Activated CD8-positive, alpha-beta T cell treated with anti-CD3 and anti-CD28 coated beads, Interleukin-2, amount 10 ng/mL, durations not matched to agents 7 days and 5 days (primary cell): ENCODE measurements around the gene C2orf78. TPM values are rescaled to one million over a fixed set of nuclear protein-coding genes. Genes with fewer than 3 reads are reported as not detected.

Source experiments
- ATAC-seq: fragments of 150-1000 bp; cut with Tn5 transposase; one replicate; pipeline ENCODE4 v1.10.0; 2021; ENCODE audit warnings: moderate library complexity
- CTCF ChIA-PET: fragments of 350-600 bp; sonication (Branson Sonifier 250); formaldehyde crosslinking; loops from one replicate; lab custom pipeline; 2021; ENCODE audit warnings: antibody characterized with exemption; lab: Charles Lee
- POLR2A ChIA-PET: fragments of 350-600 bp; sonication (Branson Sonifier 250); formaldehyde crosslinking; loops from one replicate; lab custom pipeline; 2021; ENCODE audit warnings: antibody characterized with exemption; lab: Charles Lee
- DNase-seq: peaks from one replicate; pipeline ENCODE4 v3.0.0-alpha.2; 2020
- H3K27ac Mint-ChIP-seq: one replicate; pipeline ENCODE4 v1.8.0; 2021; ENCODE audit warnings: mild to moderate bottlenecking, mixed read lengths
- H3K27me3 Mint-ChIP-seq: one replicate; pipeline ENCODE4 v1.8.0; 2021; ENCODE audit warnings: low read depth, mixed read lengths
- H3K36me3 Mint-ChIP-seq: one replicate; pipeline ENCODE4 v1.8.0; 2021; ENCODE audit warnings: low read depth, mixed read lengths
- H3K4me1 Mint-ChIP-seq: one replicate; pipeline ENCODE4 v1.8.0; 2021; ENCODE audit warnings: low read depth, mixed read lengths
- H3K4me3 Mint-ChIP-seq: one replicate; pipeline ENCODE4 v1.8.0; 2021; ENCODE audit warnings: mild to moderate bottlenecking, mixed read lengths
- H3K9me3 Mint-ChIP-seq: one replicate; pipeline ENCODE4 v1.8.0; 2022; ENCODE audit warnings: mixed read lengths; ENCODE audit not compliant: insufficient read depth
- total RNA-seq, 2 experiments: library from RNA; stranded (reverse); gene quantifications; one replicate each; pipeline ENCODE4 v1.2.3, GENCODE V29; 2021

Gene C2orf78
- total RNA-seq, 2 experiments from 2014 or later, result not detected

GRCh38 chr2:73839653-73840411, 55.8 kb downstream of the C2orf78 start:
- ATAC-seq, result no peak
- Mint-ChIP-seq H3K4me1 (peaks cover 10% of the 10 kb centered on the region), H3K27ac (no peak overlapping the region), H3K36me3 (peaks cover 22% of the 10 kb centered on the region), H3K9me3 (no peaks in the 10 kb centered on the region), H3K4me3 (no peak overlapping the region), H3K27me3 (no peaks in the 10 kb centered on the region)
- ChIA-PET POLR2A (no interaction called here), CTCF (interaction anchor here (2.2 to 2.3 kb wide), 3 partner anchors 11 to 16 kb away, joined by 7 to 12 read pairs (median 8); partner anchors contain the start of gene STAMBP)
- DNase-seq, result no peak

GRCh38 chr2:73841912-73842738, 58.1 kb downstream of the C2orf78 start:
- Mint-ChIP-seq H3K4me3 (no peak overlapping the region), H3K36me3 (peaks cover 27% of the 10 kb centered on the region), H3K27me3 (no peaks in the 10 kb centered on the region), H3K4me1 (peaks cover 8% of the 10 kb centered on the region), H3K9me3 (no peaks in the 10 kb centered on the region), H3K27ac (peak overlapping the region; percentile 36)
- DNase-seq (no peak), ATAC-seq (no peak)
- ChIA-PET POLR2A (interaction anchor here (0.6 kb wide), 2 partner anchors 56 to 274 kb away, joined by 3 to 4 read pairs; no protein-coding TSS in a partner anchor), CTCF (interaction anchor here (1.2 to 2.0 kb wide), 3 partner anchors 16 to 18 kb away, joined by 3 to 8 read pairs (median 5); no protein-coding TSS in a partner anchor)

- DNase-seq (no peak), ATAC-seq (no peak)
- Mint-ChIP-seq H3K27ac (no peak overlapping the region), H3K27me3 (no peaks in the 10 kb centered on the region), H3K9me3 (no peaks in the 10 kb centered on the region), H3K4me1 (peaks cover 8% of the 10 kb centered on the region), H3K36me3 (peaks cover 30% of the 10 kb centered on the region), H3K4me3 (no peak overlapping the region)
- POLR2A ChIA-PET, result interaction anchor here (0.6 kb wide), 1 partner anchor 56 kb away, joined by 4 read pairs; no protein-coding TSS in a partner anchor
- CTCF ChIA-PET, result interaction anchor here (1.5 to 2.0 kb wide), 3 partner anchors 14 to 19 kb away, joined by 5 to 8 read pairs (median 5); partner anchors contain the start of gene STAMBP
Measured at GRCh38 chr2:73842739-73843019, 58.7 kb downstream of the C2orf78 start.

DNA sequence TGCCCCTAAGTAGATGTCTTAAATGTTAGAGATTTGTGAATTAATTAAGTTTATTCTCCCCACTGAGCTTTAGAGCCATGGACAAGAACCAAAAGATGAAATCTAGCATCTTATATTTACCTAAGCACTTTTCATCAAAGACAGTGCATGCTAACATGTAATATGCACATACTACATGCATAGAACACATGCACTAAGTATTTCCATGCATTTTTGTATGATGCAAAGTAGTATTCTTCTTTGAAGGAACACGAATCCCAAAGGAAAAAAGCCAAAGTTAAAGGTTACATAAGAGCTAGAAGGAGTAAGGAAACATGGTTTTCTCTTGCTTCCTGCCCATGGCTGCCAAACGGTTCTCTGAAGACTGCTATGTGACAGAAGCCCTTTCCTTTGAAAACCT, 60.1 kb downstream of the C2orf78 start:
- POLR2A ChIA-PET, result no interaction called here
- Mint-ChIP-seq H3K9me3 (no peaks in the 10 kb centered on the region), H3K4me3 (no peak overlapping the region), H3K36me3 (peaks cover 39% of the 10 kb centered on the region), H3K27ac (peak overlapping the region; percentile 1), H3K4me1 (peaks cover 8% of the 10 kb centered on the region), H3K27me3 (no peaks in the 10 kb centered on the region)
- ATAC-seq, result no peak
- DNase-seq, result no peak
- CTCF ChIA-PET, result interaction anchor here (1.4 to 2.0 kb wide), 5 partner anchors 11 to 303 kb away, joined by 3 to 8 read pairs (median 5); partner anchors contain the start of gene STAMBP

DNA sequence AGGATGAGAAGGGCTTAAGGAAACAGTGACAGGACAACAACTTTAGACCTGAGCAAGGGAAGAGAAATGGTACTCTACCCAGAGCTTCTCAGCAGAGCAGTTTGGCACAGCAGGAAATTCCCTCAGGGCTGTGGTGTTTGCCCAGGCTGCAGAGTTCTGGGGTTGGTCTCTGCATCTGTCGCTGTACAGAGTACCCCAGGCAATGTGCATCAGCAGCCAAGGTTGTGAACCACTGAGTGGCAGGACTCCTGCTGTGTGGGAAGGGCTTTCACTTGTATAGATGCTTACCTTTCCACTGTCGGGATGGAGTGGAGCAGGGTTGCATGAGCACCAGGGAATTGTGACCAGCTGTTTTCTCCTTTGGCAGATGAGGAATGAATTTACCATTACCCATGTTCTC, 66.0 kb downstream of the C2orf78 start:
- no peaks in the 10 kb centered on the region for H3K9me3 Mint-ChIP-seq
- ATAC-seq, result no peak
- ChIA-PET CTCF (interaction anchor here (1.5 kb wide), 1 partner anchor 138 kb away, joined by 3 read pairs; no protein-coding TSS in a partner anchor), POLR2A (no interaction called here)
- H3K36me3 Mint-ChIP-seq, result peaks cover 47% of the 10 kb centered on the region
- no peak overlapping the region for H3K4me3 Mint-ChIP-seq
- no peak for DNase-seq
- H3K27ac Mint-ChIP-seq, result no peak overlapping the region
- H3K27me3 Mint-ChIP-seq, result no peaks in the 10 kb centered on the region
- H3K4me1 Mint-ChIP-seq, result no peaks in the 10 kb centered on the region

DNA sequence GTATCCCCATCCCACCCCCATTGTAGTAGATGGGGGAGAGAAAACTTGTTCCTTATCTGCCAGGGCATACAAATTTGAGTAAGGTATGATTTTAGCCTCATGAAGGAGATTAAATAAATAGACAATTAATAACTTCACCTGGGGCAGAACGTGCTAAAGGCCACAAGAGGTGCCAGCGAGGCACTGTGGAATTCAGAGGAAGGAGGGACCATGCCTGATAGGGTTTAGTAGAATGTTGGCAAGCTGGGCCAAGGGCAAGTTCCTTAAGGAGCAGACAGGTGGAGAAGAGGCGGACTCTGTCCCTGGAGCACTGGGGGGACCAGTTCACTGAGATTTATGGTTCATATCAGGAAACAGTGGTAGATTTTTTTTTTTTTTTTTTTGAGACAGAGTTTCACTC, 67.3 kb downstream of the C2orf78 start:
- H3K4me1 Mint-ChIP-seq, result no peaks in the 10 kb centered on the region
- H3K4me3 Mint-ChIP-seq, result no peak overlapping the region
- peaks cover 49% of the 10 kb centered on the region for H3K36me3 Mint-ChIP-seq
- DNase-seq (no peak), ATAC-seq (peak; percentile 53)
- no peak overlapping the region for H3K27ac Mint-ChIP-seq
- H3K9me3 Mint-ChIP-seq, result no peaks in the 10 kb centered on the region
- ChIA-PET CTCF (interaction anchor here (1.5 kb wide), 1 partner anchor 137 kb away, joined by 3 read pairs; no protein-coding TSS in a partner anchor), POLR2A (no interaction called here)
- no peaks in the 10 kb centered on the region for H3K27me3 Mint-ChIP-seq

DNA sequence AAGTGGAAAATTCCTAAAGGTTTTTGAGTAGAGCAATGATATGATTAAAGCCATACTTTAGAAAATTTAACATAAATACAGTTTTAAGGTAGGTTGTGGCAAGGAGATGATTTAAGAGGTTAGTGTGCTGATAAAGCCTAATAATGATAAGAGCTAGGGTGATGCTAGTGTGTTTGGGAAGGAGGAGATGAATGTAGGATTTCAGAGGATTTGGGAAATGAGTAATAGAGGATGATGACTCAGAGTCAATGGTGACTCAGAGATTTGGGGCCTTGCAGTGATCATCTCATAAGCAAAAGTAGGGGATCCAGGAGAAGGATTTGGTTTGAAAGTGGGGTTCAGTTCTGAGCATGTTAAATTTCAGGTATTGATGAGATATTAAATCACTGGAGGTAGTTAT, 68.0 kb downstream of the C2orf78 start:
- Mint-ChIP-seq H3K4me3 (no peak overlapping the region), H3K27me3 (no peaks in the 10 kb centered on the region), H3K36me3 (peaks cover 55% of the 10 kb centered on the region), H3K9me3 (no peaks in the 10 kb centered on the region), H3K27ac (no peak overlapping the region), H3K4me1 (no peaks in the 10 kb centered on the region)
- no peak for ATAC-seq
- no peak for DNase-seq
- ChIA-PET CTCF (no interaction called here), POLR2A (no interaction called here)

GRCh38 chr2:73855526-73855925, 71.5 kb downstream of the C2orf78 start:
- POLR2A ChIA-PET, result interaction anchor here (1.7 kb wide), 1 partner anchor 19 kb away, joined by 3 read pairs; no protein-coding TSS in a partner anchor
- H3K36me3 Mint-ChIP-seq, result peaks cover 45% of the 10 kb centered on the region
- no peaks in the 10 kb centered on the region for H3K27me3 Mint-ChIP-seq
- no peak overlapping the region for H3K27ac Mint-ChIP-seq
- no peak overlapping the region for H3K4me3 Mint-ChIP-seq
- ATAC-seq (no peak), DNase-seq (no peak)
- peaks cover 3% of the 10 kb centered on the region for H3K4me1 Mint-ChIP-seq
- CTCF ChIA-PET, result interaction anchor here (1.4 to 1.9 kb wide), 3 partner anchors 10 to 108 kb away, joined by 3 to 5 read pairs (median 5); partner anchors contain the start of gene STAMBP
- no peaks in the 10 kb centered on the region for H3K9me3 Mint-ChIP-seq

GRCh38 chr2:73856214-73856613, 72.2 kb downstream of the C2orf78 start:
- H3K4me3 Mint-ChIP-seq, result no peak overlapping the region
- POLR2A ChIA-PET, result no interaction called here

DNA sequence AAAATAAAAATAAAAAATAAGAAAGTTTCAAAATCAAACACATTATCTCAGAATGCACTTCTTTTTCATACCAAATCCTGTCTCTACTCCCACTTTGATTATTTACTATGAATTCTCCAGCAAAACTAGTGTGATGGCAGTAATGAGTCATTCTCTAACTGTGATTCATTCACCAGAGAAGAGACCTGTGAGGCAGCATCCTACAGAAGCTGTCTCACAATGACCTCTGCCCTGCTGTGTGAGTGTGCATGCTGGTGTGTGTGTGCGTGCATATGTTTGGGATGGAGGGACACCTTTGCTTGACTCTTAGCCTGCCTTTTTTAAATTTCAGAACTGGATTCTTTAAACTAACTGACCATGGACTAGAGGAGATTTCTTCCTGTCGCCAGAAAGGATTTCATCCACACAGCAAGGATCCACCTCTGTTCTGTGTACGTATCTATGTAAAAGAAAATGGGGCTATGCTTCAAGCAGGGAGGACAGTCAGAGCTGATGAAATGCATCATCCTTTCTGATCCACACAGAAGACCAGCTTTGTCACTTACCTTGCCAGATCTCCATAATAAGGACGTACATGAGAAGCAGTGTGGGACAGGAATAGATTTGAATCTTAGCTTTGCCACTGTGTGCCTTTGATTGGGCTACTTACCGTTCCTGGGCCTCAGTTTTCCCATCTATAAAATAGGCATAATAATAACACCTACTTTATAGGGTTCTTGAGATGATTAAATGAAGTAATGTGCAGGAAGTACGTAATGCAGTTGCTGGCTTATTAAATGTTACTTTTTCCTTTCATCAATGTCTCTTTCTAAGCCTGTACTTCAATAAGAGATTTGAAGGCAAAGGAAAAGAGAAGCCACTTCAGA, 76.0 kb downstream of the C2orf78 start:
- H3K4me3 Mint-ChIP-seq, result no peak overlapping the region
- POLR2A ChIA-PET, result no interaction called here

More at GRCh38 chr2:73856214-73856613, 72.2 kb downstream of the C2orf78 start:
- no peak overlapping the region for H3K27ac Mint-ChIP-seq
- peaks cover 3% of the 10 kb centered on the region for H3K4me1 Mint-ChIP-seq
- H3K27me3 Mint-ChIP-seq, result no peaks in the 10 kb centered on the region
- H3K36me3 Mint-ChIP-seq, result peaks cover 46% of the 10 kb centered on the region
- DNase-seq, result no peak
- ATAC-seq, result no peak
- no peaks in the 10 kb centered on the region for H3K9me3 Mint-ChIP-seq
- CTCF ChIA-PET, result interaction anchor here (1.4 to 1.9 kb wide), 3 partner anchors 10 to 109 kb away, joined by 3 to 5 read pairs (median 5); partner anchors contain the start of gene STAMBP

DNA sequence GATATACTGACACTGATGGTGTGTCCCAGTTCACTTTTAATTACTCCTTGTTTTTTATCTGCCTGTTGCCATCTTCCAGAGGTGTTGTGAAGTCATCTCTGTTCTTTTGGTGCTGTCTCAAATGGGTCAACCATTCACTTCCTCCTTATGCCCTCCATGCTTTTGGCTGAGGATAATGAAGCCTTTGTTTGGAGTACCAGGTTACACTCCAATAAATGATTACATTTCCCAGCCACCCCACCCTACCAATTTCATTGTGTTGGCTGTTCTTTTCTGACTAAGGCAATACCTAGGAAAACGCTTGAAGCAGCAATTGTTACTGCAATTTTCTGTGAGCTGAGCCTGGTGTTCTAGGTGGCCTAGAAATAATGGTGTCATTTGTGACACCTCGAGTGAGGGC, 79.0 kb downstream of the C2orf78 start:
- peaks cover 3% of the 10 kb centered on the region for H3K4me1 Mint-ChIP-seq
- CTCF ChIA-PET, result interaction anchor here (1.0 kb wide), 1 partner anchor 45 kb away, joined by 3 read pairs; no protein-coding TSS in a partner anchor
- no peak overlapping the region for H3K4me3 Mint-ChIP-seq
- no peak overlapping the region for H3K27ac Mint-ChIP-seq
- H3K36me3 Mint-ChIP-seq, result peaks cover 51% of the 10 kb centered on the region
- ATAC-seq (no peak), DNase-seq (no peak)
- H3K9me3 Mint-ChIP-seq, result no peaks in the 10 kb centered on the region
- no peaks in the 10 kb centered on the region for H3K27me3 Mint-ChIP-seq
- POLR2A ChIA-PET, result no interaction called here

More for the DNA sequence above, 76.0 kb downstream of the C2orf78 start:
- no peaks in the 10 kb centered on the region for H3K27me3 Mint-ChIP-seq
- H3K9me3 Mint-ChIP-seq, result no peaks in the 10 kb centered on the region
- H3K4me1 Mint-ChIP-seq, result peaks cover 3% of the 10 kb centered on the region
- peaks cover 62% of the 10 kb centered on the region for H3K36me3 Mint-ChIP-seq
- peak; percentile 26 for DNase-seq
- CTCF ChIA-PET, result interaction anchor here (1.1 to 1.3 kb wide), 2 partner anchors 32 to 261 kb away, joined by 3 to 5 read pairs; no protein-coding TSS in a partner anchor
- ATAC-seq, result no peak
- no peak overlapping the region for H3K27ac Mint-ChIP-seq
